ENCODE data around the gene SORCS2.

DNA sequence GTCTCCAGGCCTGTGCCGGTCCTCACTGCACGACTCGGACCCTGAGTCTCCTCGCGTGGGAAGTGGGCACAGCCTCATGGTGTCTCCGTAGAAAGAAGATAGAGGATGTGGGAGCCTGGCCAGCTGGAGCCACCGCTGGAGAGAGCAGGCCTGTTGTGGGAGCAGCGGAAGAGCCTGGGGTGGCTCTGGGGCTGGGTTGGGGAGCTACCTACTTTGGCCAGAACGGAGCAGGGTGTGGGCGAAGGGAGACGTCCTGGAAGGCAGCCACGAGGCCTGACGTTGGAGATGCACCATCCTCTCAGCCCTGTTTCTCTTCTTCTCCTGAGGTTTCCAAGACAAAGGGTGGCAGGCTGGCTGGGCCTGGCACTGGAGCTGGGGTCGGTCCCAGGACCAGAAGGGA lies 93.8 kb downstream of the SORCS2 start:
- no peak for TF ChIP-seq POLR2A (IDR thresholded peaks at IDR 0.05)
- TF ChIP-seq, protein P1, sequence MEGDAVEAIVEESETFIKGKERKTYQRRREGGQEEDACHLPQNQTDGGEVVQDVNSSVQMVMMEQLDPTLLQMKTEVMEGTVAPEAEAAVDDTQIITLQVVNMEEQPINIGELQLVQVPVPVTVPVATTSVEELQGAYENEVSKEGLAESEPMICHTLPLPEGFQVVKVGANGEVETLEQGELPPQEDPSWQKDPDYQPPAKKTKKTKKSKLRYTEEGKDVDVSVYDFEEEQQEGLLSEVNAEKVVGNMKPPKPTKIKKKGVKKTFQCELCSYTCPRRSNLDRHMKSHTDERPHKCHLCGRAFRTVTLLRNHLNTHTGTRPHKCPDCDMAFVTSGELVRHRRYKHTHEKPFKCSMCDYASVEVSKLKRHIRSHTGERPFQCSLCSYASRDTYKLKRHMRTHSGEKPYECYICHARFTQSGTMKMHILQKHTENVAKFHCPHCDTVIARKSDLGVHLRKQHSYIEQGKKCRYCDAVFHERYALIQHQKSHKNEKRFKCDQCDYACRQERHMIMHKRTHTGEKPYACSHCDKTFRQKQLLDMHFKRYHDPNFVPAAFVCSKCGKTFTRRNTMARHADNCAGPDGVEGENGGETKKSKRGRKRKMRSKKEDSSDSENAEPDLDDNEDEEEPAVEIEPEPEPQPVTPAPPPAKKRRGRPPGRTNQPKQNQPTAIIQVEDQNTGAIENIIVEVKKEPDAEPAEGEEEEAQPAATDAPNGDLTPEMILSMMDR (IDR thresholded peaks at IDR 0.05), result no peak
- TF ChIP-seq POLR2AphosphoS5 (IDR thresholded peaks at IDR 0.05), result no peak
